Tibial nerve (tissue), 4 donors: ENCODE measurements around the gene ZNF83.

ENCODE experiments used
- EP300 ChIP-seq, 2 donors: sonication (generic); formaldehyde crosslinking; IDR thresholded peaks; one replicate each; pipeline ENCODE4 v1.6.1; 2017; ENCODE audit warnings: antibody characterized with exemption in 2 of 2, mild to moderate bottlenecking in 1 of 2
- POLR2A ChIP-seq, 2 donors: fragments of 450-650 bp; IDR thresholded peaks; one replicate each; pipeline ENCODE4 v1.6.1; 2017; ENCODE audit warnings: antibody characterized with exemption in 2 of 2, mild to moderate bottlenecking in 2 of 2, moderate library complexity in 2 of 2
- TF ChIP-seq, protein P1 (sequence below), 5 experiments: fragments of 200-600 bp in 3 of 5; fragments of 450-650 bp in 2 of 5; sonication (generic) in 3 of 5; IDR thresholded peaks; one replicate each; pipeline ENCODE4 v1.5.1; 2016 to 2019; ENCODE audit warnings: antibody characterized with exemption in 5 of 5, mild to moderate bottlenecking in 3 of 5, moderate library complexity in 2 of 5

DNA sequence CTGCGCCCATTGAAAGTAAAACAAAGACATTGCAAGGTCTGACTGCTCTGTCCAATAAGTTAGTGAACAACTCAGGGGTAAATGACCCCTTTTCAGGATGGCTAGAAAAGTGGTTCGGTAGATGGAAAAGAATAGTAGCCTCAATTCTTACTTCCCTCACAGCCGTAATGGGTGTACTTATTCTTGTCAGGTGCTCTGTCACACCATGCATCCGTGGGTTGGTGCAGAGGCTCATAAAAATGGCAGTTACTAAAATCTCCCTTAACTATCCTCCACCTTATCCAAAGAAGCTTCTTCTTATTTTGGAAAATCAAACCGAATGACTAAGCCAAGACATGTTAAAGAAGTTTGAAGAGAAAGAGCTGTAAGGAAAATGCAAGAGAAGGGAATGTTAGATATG is 31.4 kb upstream of the ZNF83 start:
- TF ChIP-seq, protein P1, sequence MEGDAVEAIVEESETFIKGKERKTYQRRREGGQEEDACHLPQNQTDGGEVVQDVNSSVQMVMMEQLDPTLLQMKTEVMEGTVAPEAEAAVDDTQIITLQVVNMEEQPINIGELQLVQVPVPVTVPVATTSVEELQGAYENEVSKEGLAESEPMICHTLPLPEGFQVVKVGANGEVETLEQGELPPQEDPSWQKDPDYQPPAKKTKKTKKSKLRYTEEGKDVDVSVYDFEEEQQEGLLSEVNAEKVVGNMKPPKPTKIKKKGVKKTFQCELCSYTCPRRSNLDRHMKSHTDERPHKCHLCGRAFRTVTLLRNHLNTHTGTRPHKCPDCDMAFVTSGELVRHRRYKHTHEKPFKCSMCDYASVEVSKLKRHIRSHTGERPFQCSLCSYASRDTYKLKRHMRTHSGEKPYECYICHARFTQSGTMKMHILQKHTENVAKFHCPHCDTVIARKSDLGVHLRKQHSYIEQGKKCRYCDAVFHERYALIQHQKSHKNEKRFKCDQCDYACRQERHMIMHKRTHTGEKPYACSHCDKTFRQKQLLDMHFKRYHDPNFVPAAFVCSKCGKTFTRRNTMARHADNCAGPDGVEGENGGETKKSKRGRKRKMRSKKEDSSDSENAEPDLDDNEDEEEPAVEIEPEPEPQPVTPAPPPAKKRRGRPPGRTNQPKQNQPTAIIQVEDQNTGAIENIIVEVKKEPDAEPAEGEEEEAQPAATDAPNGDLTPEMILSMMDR (IDR thresholded peaks at IDR 0.05), result no peak
- TF ChIP-seq POLR2A (IDR thresholded peaks at IDR 0.05) (no peak), EP300 (IDR thresholded peaks at IDR 0.05) (no peak)
